ENCODE results near the gene TSHZ2.
"Not testable (repeated sequence)": the region's sequence is repeated elsewhere in the genome, so short reads cannot be mapped to it uniquely, and the experiment has no call there.

The TSHZ2 gene

DNA sequence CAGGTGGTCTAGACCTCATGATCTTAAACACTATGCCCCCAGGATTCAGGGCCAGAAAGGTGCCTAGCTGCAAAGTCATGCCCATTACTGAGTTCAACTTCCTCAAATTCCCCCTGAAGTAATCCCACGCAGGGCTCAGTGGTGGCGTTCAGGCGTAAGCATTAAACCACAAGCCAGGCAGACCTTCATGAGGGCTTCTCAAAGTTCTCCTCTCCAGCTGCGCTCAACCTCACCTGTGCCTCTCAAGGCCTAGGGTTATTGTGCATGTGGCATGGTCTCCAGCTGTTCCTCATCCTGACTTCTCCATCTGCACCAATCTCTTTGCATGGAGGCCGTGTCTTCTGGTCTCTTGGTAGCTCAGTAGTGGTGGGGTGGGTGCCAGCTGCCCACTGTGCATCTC is 113.6 kb downstream of the TSHZ2 start:
- DNase-seq (ENCODE audit: low read depth): no peak

DNA sequence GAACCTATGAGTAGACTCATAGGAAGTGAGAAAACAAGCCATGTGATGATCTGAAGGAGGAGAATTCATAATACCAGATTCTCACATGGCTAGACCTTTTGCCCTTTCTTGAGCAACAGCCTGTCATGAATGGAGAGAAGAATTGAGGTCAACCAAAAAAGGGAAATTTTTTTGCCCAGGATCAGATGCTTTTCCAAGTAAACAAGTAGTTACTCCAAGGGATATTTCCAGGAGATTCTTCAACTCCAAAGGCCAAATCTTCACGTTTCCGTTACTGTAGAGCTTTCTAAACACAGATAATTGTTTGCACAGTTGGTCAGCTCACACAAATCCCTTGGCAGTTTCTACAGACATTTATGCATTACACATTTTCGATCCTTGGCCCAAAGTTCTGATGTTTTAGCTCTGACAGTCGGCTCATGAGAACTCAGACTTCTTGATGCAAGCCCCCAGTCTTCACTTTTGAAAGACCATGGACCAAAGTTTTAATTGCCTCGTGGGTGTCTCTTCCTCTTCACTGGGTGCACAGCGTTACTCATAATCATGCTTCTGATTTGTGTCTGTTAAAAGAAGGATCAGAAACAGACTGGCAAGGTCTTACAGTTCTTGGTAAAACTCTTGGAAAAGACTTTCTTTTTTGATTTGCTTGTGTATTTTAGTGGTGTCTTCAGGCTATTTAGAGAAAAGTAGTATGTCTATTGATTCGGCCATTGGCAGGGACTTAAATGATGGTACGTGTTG is 115.0 kb downstream of the TSHZ2 start:
- no peak for DNase-seq (ENCODE audit: low read depth)

DNA sequence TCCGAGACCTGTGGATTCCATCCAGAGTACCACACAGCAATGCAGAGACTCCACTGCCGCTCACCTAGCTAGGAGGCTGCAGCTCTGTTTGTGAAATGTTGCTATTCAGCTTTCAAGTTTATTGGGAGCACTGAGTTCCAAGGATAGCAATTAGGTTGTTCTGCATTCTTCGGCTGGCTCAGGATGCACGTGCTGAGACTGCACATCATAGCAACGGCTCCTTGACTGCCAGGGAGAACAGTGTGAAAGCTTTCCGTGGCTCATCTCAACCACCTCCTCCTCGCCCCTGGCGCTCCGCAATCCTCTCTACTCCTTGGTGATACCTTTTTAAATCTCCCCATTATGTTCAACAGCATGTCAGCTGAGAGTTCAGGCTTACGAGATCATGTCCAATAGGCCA is 116.6 kb downstream of the TSHZ2 start:
- no peak for DNase-seq (ENCODE audit: low read depth)

DNA sequence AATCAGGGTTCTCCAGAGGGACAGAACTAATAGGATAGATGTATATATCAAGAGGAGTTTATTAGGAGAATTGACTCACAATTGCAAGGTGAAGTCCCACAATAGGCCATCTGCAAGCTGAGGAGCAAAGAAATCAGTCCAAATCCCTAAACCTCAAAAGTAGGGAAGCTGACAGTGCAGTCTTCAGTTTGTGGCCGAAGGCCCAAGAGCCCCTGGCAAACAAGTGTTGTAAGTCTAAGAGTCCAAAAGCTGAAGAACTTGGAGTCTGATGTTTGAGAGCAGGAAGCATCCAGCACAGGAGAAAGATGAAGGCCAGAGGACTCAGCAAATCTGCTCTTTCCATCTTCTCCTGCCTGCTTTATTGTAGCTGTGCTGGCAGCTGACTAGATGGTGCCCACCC is 117.7 kb downstream of the TSHZ2 start:
- not testable (repeated sequence) for DNase-seq (ENCODE audit: low read depth)

DNA sequence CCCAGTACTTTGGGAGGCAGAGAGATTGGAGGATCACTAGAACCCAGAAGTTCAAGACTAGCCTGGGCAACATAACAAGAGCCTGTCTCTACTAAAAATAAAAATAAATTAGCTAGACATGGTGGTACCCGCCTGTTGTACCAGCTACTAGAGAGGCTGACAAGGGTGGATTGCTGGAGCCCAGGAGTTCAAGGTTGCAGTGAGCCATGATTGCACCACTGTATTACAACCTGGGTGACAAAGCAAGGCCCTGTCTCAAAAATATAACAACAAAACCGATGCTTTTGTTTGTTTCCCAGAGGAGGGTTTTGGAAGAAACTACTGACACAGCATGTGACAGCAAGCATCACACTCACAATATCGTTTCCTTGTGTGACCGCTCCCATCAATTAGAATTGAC is 119.6 kb downstream of the TSHZ2 start:
- no peak for DNase-seq (ENCODE audit: low read depth)

DNA sequence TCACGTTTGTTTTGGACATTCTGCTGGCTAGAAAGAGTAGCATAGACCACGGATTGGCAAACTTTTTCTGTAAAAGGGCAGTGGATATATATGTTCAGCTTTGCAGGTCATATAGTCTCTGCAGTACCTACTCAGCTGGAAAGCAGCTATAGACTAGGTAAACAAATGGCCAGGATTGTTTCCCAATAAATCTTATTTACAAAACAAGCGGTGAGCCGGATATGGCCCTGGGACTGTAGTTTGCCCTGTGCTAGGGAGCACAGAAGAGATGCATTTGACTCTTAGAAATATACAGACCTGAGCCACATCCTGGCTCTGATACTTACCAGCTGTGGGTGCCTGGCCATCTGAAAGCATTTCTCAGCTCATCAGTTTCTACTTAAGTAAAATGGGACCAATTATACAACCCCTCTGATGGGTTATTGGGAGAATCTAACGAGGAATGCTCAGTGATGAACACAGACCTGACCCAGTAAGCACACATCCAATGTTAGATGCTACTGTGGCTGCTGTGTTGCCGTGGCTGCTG is 120.7 kb downstream of the TSHZ2 start:
- no peak for DNase-seq (ENCODE audit: low read depth)

DNA sequence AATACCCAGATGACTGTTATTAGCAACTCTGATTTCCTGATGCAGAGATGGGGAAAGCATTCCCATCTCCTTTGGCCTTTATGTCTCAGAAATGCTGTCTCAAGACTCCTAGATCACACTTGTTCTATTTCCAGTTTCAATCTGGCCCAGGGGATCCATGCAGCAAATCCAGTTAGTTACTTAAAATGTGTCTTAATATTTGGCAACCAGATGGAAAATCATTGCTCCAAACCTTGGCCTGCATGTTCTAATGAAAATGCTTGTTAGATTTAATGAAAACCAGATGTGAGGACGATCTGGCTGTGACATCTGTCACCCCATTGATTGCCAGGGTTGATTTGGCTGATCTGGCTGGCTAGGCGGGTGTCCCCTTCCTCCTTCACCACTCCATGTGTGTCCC is 125.2 kb downstream of the TSHZ2 start:
- DNase-seq (ENCODE audit: low read depth): no peak

DNA sequence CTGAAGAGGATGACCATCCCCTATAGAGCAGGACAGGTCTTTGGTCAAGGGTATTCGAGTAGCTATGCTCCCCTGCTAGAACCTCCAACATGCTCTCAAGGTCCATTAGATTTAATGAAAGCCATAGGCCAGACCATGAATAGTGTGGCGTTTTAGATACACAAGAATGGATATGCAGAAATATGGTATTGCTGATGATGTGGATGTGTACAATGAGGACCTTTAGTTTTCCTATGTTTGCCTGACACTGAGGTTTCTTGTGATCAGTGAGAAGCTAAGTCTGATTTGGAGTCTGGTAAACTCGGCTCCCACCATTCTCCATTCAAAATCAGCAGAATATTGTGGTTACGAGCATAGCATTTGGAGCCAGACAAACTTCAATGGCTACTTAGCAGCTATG is 125.6 kb downstream of the TSHZ2 start:
- DNase-seq (ENCODE audit: low read depth): no peak

DNA sequence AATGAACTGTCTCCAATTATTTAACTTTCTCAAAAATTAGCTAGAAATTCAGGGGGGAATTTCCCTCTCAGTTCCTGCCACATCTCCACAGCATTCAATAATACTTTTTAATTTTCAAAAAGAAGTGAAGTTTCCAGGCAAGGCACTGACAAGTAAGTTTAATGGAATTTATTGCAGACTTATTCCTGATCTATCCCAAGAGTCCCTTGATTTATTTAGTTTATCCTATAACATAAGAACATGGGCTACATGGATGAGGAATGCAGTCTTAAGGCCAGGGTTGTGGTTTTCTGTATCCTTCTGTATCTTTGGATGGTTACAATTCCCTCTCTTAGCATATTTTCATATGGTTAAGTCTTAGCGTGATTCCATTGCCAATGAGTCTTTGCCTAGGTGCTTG is 126.5 kb downstream of the TSHZ2 start:
- no peak for DNase-seq (ENCODE audit: low read depth)

DNA sequence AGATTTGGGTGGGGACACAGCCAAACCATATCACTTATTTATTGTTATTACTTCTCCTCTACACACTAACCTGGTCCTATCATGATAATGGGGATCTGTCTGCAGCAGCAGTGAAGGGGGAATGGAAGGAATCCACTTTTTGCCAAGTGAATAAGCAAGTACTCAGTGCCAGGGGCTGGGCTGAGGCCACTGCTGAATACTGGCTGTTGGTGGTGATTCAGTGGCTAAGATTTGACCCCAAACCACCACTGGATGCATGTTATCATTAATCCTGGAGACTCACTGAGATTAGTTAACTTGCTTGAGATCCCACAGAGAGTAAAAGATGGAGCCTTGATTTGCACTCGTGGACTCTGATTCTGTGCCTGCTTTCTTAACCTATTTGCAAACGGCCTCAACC is 127.7 kb downstream of the TSHZ2 start:
- DNase-seq (ENCODE audit: low read depth): no peak

DNA sequence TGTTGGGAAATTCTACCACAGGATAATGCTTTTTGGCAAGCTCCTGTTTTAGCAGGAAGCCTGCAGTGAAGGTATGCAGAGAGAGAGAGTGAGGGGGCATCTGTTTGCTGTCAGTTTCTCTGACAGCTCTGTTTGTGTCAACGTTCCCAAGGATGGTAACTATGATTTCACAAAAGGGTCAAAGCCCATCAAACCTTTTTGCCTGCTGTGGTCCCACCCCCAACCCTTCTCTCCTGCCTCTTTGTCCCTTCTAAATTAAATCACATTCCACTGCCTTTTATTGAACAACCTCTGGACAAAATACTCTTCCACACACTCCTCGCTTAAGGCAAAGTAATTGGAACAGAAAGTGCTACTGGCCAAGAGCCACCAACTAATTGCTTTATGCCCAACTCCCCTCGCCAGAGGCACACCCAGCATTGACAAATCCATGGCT is 128.3 kb downstream of the TSHZ2 start:
- no peak for DNase-seq (ENCODE audit: low read depth)

DNA sequence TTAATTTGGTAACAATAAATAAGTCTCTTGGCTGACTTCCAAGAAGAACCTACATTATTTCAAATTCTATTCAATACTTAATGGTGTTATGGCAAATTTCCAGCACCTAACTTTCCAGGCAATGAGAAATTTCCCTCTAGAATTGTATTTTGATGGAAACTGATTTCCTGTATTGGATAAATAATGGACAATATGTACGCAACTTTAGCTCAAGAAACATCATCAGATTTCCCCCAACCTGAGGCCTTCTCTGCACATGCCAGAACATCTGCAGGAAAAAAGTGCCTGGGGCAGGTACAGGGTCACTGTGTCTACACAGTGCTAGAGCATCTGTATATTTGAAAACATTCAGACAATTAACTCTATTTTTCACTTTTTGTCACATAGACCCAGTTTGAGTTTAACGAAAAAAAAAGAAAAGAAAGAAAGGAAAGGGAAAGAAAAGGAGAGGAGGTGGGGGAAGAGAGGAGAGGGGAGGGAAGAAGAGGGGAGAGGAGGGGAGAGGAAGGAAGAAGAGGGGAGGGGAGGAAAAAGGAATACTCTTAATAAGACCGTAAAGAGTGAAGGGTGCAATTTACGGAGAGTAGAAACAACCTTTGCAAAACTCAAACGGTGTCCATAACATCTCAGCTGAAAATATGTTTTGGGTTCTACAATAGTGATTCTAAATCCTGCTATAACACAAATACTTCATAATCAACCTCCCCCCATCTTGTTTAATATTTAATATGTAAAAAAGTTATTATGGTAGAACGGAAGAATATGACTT is 130.0 kb downstream of the TSHZ2 start:
- DNase-seq (ENCODE audit: low read depth): no peak

DNA sequence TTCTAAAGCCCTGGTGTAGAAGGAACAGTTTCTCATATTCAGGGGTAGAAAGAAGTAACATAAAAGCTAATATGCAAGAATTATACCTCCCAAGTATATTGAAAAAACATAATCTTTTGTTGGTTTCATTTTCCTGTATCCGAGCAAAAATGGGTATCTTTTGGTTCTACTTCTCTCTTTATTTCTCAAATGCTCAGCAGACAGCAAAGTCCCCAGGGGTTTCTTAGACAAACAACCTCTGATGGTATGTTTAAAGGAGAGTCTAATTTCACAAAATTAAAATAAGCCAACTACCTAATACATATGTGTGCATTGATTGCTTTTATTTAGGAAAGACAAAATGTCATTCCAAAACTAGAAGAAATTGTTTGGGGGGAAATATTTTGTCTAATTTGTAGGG is 131.0 kb downstream of the TSHZ2 start:
- DNase-seq (ENCODE audit: low read depth): no peak

DNA sequence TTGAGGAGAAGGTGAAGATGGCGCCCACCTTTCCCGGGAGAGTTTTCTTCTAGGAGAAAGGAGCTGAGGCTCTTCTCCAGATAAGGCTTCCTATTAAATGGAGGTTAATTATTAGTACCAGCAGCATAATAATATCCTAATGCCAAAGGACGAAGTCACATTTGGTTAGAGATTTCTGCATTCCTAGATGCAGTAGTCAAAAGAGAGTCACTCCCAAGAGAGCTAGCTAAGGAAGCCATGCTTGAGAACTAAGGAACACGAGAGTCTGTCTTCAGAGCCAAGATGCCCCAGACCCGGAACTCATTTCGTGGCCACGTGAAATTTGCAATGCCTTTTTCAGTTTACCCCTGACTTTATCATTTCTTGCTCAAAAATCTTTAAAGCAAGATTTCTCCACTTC is 132.7 kb downstream of the TSHZ2 start:
- DNase-seq (ENCODE audit: low read depth): no peak

DNA sequence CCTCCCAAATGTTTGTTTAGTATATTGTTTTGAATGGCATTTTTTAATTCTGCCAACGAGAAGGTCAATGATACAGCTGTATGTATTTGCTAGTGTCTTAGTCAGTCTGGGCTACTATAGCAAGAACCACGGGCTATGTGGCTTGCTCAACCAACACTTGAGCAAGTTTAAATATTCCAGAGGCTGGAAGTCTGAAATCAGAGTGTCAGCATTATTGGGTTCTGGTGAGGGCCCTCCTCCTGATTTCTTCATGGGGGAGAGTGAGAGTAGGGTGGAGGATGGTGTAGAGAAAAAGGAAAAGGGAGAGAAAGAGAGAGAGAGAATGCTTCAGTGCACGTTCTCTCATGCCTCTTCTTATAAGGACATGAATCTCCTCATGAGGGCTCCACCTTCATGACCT is 144.6 kb downstream of the TSHZ2 start:
- DNase-seq (ENCODE audit: low read depth): no peak

DNA sequence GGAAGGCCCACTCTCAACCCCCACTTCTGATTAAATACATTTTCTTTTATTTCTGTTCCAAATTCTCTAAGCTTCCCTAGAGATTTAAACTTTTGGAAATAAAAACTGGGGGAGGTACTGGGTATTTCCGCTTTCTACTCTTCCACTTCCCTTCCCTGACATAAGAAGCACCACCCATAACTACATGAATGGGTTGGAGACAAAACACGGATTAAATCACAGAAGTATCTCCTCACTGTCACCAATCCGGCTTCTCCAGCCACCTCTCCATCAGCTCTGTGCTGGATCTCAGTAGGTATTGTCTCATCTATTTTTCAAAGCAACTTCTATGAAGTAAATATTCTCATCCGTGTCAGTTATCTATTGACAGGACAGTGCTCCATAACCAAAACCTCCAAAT is 150.7 kb downstream of the TSHZ2 start:
- no peak for DNase-seq (ENCODE audit: low read depth)

DNA sequence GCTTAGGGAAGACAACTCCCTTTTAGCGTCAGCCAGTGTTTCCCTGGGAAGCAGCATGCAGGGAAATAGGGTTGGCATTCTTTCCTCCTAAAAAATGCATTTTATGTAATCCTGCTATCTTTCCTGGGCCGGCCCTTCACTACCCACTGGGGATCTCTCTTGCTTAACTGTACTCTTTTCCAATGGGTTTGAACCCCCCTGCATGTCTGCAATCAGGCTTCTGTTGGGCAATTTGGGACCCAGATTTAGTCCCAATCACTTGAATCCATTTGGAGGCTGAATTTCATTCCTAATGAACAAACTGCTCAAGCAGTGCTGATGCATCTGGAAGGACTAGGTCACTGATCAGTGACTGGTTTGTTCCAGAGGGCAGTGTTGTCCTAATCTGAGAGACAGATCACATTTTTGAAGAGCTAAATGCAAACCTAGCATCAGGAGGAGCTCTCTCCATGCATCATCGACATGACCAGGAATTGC is 152.0 kb downstream of the TSHZ2 start:
- no peak for DNase-seq (ENCODE audit: low read depth)

DNA sequence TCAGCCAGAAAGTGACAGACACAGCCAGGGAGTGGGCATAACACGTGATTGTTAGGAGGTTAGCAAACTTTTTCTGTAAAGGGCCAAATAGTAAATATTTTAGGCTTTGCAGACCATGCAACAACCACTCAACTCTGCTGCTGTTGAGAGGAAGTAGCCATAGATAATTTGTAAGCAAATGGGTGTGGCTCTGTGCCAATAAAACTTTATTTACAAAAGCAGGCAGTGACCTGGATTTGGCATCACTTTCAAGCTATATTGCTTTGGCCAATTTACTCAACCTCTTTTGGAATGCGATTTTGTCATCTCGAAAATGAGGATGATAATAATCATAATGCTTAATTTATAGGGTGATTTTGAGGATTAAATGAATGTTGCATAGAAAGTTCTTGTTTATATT is 152.6 kb downstream of the TSHZ2 start:
- no peak for DNase-seq (ENCODE audit: low read depth)

DNA sequence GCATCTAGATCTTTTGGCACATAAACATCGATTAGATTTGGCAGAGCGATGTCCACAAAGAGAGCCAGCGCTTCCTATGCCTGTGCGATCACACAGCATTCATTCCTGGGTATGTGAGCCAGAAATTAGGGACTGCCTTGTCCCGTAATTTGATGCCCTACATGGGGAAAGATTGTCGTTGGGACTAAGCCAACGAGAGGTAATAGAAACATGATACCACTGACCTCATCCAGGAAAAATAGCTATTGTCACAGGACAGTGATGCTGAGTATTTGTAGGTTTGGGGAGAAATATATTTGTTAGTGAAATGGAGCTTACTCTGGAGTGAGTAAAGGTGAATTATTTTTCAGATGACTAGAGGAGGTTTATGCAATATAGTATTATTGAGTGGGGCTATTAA is 154.0 kb downstream of the TSHZ2 start:
- no peak for DNase-seq (ENCODE audit: low read depth)

DNA sequence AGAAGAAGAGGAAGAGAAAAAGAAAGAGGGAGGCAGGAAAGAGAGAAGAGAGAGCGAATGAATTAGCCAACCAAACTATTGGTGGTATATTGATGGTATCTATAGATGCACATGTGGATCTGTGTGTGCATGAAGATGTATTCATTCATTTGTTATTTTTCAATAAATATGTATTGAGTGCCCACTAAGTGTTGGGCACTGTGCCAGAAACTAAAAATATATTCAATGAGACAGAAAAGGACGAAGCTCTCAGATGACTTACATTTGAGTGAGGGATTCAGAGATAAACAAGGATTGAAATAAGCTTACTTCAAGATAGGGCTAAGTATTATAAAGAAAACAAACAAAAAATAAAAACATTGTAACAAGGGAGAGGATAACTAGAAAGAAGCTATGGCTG is 154.9 kb downstream of the TSHZ2 start:
- DNase-seq (ENCODE audit: low read depth): no peak

DNA sequence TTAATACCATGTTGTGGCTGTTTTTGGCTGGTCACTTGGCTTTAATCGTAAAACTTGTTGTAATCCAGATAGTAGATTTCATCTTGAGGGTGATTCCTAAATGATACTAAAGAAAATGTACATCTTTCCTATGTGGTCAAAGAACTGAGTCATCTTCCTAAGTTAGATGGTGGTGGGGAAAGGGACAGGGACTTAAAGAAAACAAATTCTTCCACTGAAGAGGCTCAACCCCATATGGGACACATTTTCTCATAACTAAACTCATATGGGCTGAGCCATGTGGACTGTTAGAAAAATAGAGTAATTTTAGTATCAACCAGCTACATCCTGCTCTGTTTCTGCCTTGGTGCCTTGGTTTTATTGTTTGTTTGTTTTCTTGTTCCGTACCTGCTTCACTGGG is 155.8 kb downstream of the TSHZ2 start:
- DNase-seq (ENCODE audit: low read depth): no peak

DNA sequence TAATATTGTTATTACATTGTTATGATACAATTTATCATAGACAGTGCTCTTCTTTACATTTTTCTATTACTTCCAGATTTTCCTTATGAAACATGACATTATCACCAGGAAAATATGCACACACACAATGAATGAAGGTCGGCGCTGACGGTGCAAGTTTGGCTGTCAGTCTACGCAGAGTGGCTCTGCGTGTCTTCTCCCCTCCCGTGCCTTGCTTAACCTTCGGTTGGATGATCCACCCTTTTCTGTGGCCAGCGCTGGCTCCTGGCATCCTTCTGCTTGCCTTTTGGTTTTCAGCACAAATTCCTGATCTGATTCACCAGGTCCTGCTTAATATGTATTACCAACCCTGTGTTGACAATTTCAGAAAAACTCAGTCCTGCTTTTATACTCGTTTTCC is 157.4 kb downstream of the TSHZ2 start:
- DNase-seq (ENCODE audit: low read depth): no peak

DNA sequence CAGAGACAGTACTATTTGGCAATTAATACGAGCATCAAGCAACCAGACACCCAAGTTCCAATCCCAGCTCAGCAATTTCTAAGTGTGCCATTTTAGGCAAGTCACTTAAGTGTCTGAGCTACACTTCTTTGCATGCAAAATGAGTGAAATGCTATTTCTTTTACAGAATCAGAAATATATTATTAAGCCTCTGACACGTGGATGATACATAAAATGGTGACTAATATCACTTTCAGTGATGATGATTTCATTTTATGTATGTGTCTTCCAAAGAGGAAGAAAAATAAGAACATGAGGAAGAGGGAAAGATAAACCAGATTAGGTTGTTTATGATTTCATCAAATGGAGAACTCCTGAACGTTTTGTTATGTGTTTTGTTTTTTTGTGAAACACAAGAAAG is 158.6 kb downstream of the TSHZ2 start:
- no peak for DNase-seq (ENCODE audit: low read depth)
